ENCODE results near the gene RBM17. TPM values are rescaled to one million over a fixed set of nuclear protein-coding genes. Genes with fewer than 3 reads are reported as not detected.
A peak's percentile ranks its signal among the peaks of the same experiment; 100 is the strongest.

The RBM17 gene
- total RNA-seq, 1 donor, result 47.5 TPM

DNA sequence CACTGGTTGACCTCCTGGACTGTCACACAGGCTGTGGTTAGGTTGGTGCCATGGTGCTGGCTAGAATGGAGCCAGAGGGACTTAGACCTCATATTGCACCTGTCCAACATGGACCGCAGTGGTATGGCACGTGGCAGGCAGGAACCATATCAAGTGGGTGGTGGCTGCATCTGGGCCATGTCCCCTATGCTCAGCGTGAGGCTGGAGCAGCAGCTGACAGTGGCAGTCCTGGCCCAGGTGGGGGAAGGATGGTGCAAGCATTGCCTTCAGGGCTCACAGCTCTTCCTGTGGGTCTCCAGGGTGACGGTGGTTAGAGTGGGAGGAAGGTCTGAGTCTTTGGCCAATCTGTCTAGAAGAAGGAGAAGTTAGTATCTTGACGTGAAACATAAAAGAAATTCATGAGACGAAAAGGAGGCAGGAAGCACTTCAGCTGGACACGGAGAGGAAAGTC is 59.4 kb downstream of the RBM17 start:
- TF ChIP-seq CTCF (IDR thresholded peaks at IDR 0.05; ENCODE audit: insufficient read depth, low read depth, low read length), result no peak
- no peak for DNase-seq (ENCODE audit: low read depth)

DNA sequence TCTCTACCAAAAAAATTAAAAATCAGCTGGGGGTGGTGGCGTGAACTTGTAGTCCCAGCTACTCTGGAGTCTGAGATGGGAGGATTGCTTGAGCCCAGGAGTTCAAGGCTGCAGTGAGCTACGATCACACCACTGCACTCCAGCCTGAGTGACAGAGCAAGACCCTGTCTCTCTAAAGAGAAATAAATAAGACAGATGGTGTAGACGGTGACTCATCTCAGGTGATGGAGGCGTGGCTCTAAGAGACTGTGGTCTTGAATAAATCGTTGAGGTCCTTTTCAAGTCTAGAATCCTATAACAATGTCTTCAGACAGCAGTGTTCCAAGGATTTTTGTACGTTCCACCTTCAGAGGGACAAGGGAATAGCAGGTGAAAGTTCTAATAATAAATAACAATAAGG is 60.1 kb downstream of the RBM17 start:
- DNase-seq (ENCODE audit: low read depth), result no peak
- H3K4me3 ChIP-seq (ENCODE audit: low read depth, low read length), result no peak overlapping the region
- no peak for TF ChIP-seq CTCF (IDR thresholded peaks at IDR 0.05; ENCODE audit: insufficient read depth, low read depth, low read length)

More for the DNA sequence above, 59.4 kb downstream of the RBM17 start:
- no peak overlapping the region for H3K4me3 ChIP-seq (ENCODE audit: low read depth, low read length)

GRCh38 chr10:6151087-6151977 is 62.5 kb downstream of the RBM17 start:
- H3K4me3 ChIP-seq (ENCODE audit: low read depth, low read length), result no peak overlapping the region
- DNase-seq (ENCODE audit: low read depth), result peak; percentile 69
- TF ChIP-seq CTCF (IDR thresholded peaks at IDR 0.05; ENCODE audit: insufficient read depth, low read depth, low read length), result peak; percentile 78

GRCh38 chr10:6153845-6154244 is 65.0 kb downstream of the RBM17 start:
- H3K4me3 ChIP-seq (ENCODE audit: low read depth, low read length), result no peak overlapping the region
- TF ChIP-seq CTCF (IDR thresholded peaks at IDR 0.05; ENCODE audit: insufficient read depth, low read depth, low read length), result no peak
- no peak for DNase-seq (ENCODE audit: low read depth)

GRCh38 chr10:6154566-6154965 is 65.7 kb downstream of the RBM17 start:
- no peak overlapping the region for H3K4me3 ChIP-seq (ENCODE audit: low read depth, low read length)
- no peak for TF ChIP-seq CTCF (IDR thresholded peaks at IDR 0.05; ENCODE audit: insufficient read depth, low read depth, low read length)
- no peak for DNase-seq (ENCODE audit: low read depth)

GRCh38 chr10:6158276-6158675 is 69.4 kb downstream of the RBM17 start:
- DNase-seq (ENCODE audit: low read depth), result no peak
- no peak for TF ChIP-seq CTCF (IDR thresholded peaks at IDR 0.05; ENCODE audit: insufficient read depth, low read depth, low read length)
- no peak overlapping the region for H3K4me3 ChIP-seq (ENCODE audit: low read depth, low read length)

Data from fibroblast of villous mesenchyme (primary cell).